Ascending aorta (tissue), 2 donors: ENCODE data around the gene CXADR. TPM values are rescaled to one million over a fixed set of nuclear protein-coding genes. Genes with fewer than 3 reads are reported as not detected.

Experiments
- DNase-seq, 2 donors: peaks; one replicate each; pipeline ENCODE4 v3.0.0-alpha.2; 2019; ENCODE audit warnings: low spot score in 2 of 2
- H3K27ac ChIP-seq, 2 donors: fragments of 200-600 bp; sonication (generic); one replicate each; pipeline ENCODE4 v1.5.1; 2016 to 2017; ENCODE audit warnings: mild to moderate bottlenecking in 1 of 2
- H3K27me3 ChIP-seq: fragments of 200-600 bp; sonication (generic); one replicate; pipeline ENCODE4 v1.5.1; 2017
- H3K36me3 ChIP-seq, 2 donors: fragments of 200-600 bp; sonication (generic); one replicate each; pipeline ENCODE4 v1.5.1; 2016
- H3K4me1 ChIP-seq, 2 donors: fragments of 200-600 bp; sonication (generic); one replicate each; pipeline ENCODE4 v1.5.1; 2016 to 2017; ENCODE audit warnings: mild to moderate bottlenecking in 1 of 2
- H3K4me3 ChIP-seq, 2 donors: fragments of 200-600 bp; sonication (generic); one replicate each; pipeline ENCODE4 v1.5.1; 2016 to 2017; ENCODE audit warnings: mild to moderate bottlenecking in 1 of 2
- H3K9me3 ChIP-seq, 2 donors: fragments of 200-600 bp; sonication (generic); one replicate each; pipeline ENCODE4 v1.5.1; 2016
- CTCF ChIP-seq, 3 experiments: fragments of 200-600 bp in 2 of 3; fragments of 450-650 bp in 1 of 3; sonication (generic) in 2 of 3; IDR thresholded peaks; one replicate each; pipeline ENCODE4 v1.5.1; 2016 to 2019; ENCODE audit warnings: antibody characterized with exemption in 3 of 3, mild to moderate bottlenecking in 1 of 3, moderate library complexity in 1 of 3
- intact Hi-C: fragments of 100-400 bp; cut with DNase I; formaldehyde crosslinking; loops from one replicate; pipeline ENCODE4 v1.15.1; 2023
- total RNA-seq: library from RNA; depleted of rRNA; stranded (reverse); fragments of >200 nt; gene quantifications from one replicate; pipeline ENCODE4 v1.1.0, GENCODE V29; 2016

CXADR gene
- 0.32 TPM for total RNA-seq

- intact Hi-C loops: no loop called here
- Histone ChIP-seq H3K36me3 (no peaks in the 10 kb centered on the region), H3K4me3 (peak within 1 kb of the TSS; percentile 75), H3K27me3 (peaks cover 10% of the 10 kb centered on the region), H3K27ac (no peak within 1 kb of the TSS), H3K9me3 (no peaks in the 10 kb centered on the region), H3K4me1 (peaks cover 5 to 7% of the 10 kb centered on the region in 2 donors)
- no peak for DNase-seq
- TF ChIP-seq CTCF (IDR thresholded peaks at IDR 0.05): peak in 2 of 3 experiments; percentile 33 to 38
These were observed at the start of gene CXADR for GRCh38 chr21:17512253-17513213. TSS of gene CXADR (plus strand) at chr21:17513043. CDS start at chr21:17513130, 87 bp downstream.

- DNase-seq: no peak
- no peak for TF ChIP-seq CTCF (IDR thresholded peaks at IDR 0.05)
- H3K9me3 ChIP-seq: no peaks in the 10 kb centered on the region
- no peaks in the 10 kb centered on the region for H3K36me3 ChIP-seq
- H3K27ac ChIP-seq: no peak overlapping the region
- no peak overlapping the region for H3K4me3 ChIP-seq
- H3K27me3 ChIP-seq: no peaks in the 10 kb centered on the region
- intact Hi-C loops: no loop called here
- no peaks in the 10 kb centered on the region for H3K4me1 ChIP-seq
These were observed 46.7 kb upstream of the CXADR start for GRCh38 chr21:17466166-17466565.

- Histone ChIP-seq H3K27me3 (no peaks in the 10 kb centered on the region), H3K9me3 (no peaks in the 10 kb centered on the region), H3K4me3 (no peak overlapping the region), H3K4me1 (no peaks in the 10 kb centered on the region), H3K36me3 (no peaks in the 10 kb centered on the region), H3K27ac (no peak overlapping the region)
- intact Hi-C loops: no loop called here
- no peak for DNase-seq
- no peak for TF ChIP-seq CTCF (IDR thresholded peaks at IDR 0.05)
These were observed 45.5 kb upstream of the CXADR start for GRCh38 chr21:17467392-17467791.

GRCh38 chr21:17467829-17468228 is 45.0 kb upstream of the CXADR start:
- no peak for DNase-seq
- no peak for TF ChIP-seq CTCF (IDR thresholded peaks at IDR 0.05)
- intact Hi-C loops: no loop called here
- no peak overlapping the region for H3K27ac ChIP-seq
- no peaks in the 10 kb centered on the region for H3K36me3 ChIP-seq
- H3K4me3 ChIP-seq: no peak overlapping the region
- H3K9me3 ChIP-seq: no peaks in the 10 kb centered on the region
- no peaks in the 10 kb centered on the region for H3K4me1 ChIP-seq
- H3K27me3 ChIP-seq: no peaks in the 10 kb centered on the region

GRCh38 chr21:17468698-17469097 is 44.1 kb upstream of the CXADR start:
- no peak for DNase-seq
- H3K4me3 ChIP-seq: no peak overlapping the region
- no peak overlapping the region for H3K27ac ChIP-seq
- H3K36me3 ChIP-seq: no peaks in the 10 kb centered on the region
- H3K27me3 ChIP-seq: no peaks in the 10 kb centered on the region
- no peak for TF ChIP-seq CTCF (IDR thresholded peaks at IDR 0.05)
- intact Hi-C loops: no loop called here
- H3K4me1 ChIP-seq: no peaks in the 10 kb centered on the region
- no peaks in the 10 kb centered on the region for H3K9me3 ChIP-seq
